ENCODE measurements around the gene SV2C. TPM values are rescaled to one million over a fixed set of nuclear protein-coding genes. Genes with fewer than 3 reads are reported as not detected.
A peak's percentile ranks its signal among the peaks of the same experiment; 100 is the strongest.
"Not testable (repeated sequence)": the region's sequence is repeated elsewhere in the genome, so short reads cannot be mapped to it uniquely, and the experiment has no call there.

Gene SV2C
- 0.33 and 0.66 TPM in 2 replicates for total RNA-seq
- long read RNA-seq, result 0 reads

- peak within 1 kb of the TSS; percentile 89 for H3K4me3 Mint-ChIP-seq
- DNase-seq (ENCODE audit: low read depth, low spot score), result peak; percentile 43
- H3K4me1 Mint-ChIP-seq, result peaks cover 17% of the 10 kb centered on the region
- H3K27ac Mint-ChIP-seq (ENCODE audit: unreplicated experiment), result peak within 1 kb of the TSS; percentile 37
- H3K36me3 Mint-ChIP-seq (ENCODE audit: low read depth), result no peaks in the 10 kb centered on the region
- peaks cover 96% of the 10 kb centered on the region for H3K27me3 Mint-ChIP-seq (ENCODE audit: low read depth)
- no peak for TF ChIP-seq CTCF (conservative IDR thresholded peaks at IDR 0.05)
- no peaks in the 10 kb centered on the region for H3K9me3 Mint-ChIP-seq
Measured at GRCh38 chr5:76082772-76083554, at the start of gene SV2C. SV2C (plus strand) TSS chr5:76083383; CDS start chr5:76131751, 48,368 bp downstream.

GRCh38 chr5:76037736-76038151 lies 45.4 kb upstream of the SV2C start:
- H3K27ac Mint-ChIP-seq (ENCODE audit: unreplicated experiment); H3K4me1 Mint-ChIP-seq; H3K36me3 Mint-ChIP-seq (ENCODE audit: low read depth); H3K4me3 Mint-ChIP-seq; H3K9me3 Mint-ChIP-seq; DNase-seq (ENCODE audit: low read depth, low spot score): not testable (repeated sequence)
- peaks cover 36% of the 10 kb centered on the region for H3K27me3 Mint-ChIP-seq (ENCODE audit: low read depth)

GRCh38 chr5:76038212-76038611 lies 45.0 kb upstream of the SV2C start:
- Mint-ChIP-seq H3K4me3 (no peak overlapping the region), H3K4me1 (peaks cover 7% of the 10 kb centered on the region), H3K36me3 (ENCODE audit: low read depth) (no peaks in the 10 kb centered on the region), H3K27ac (ENCODE audit: unreplicated experiment) (no peak overlapping the region), H3K9me3 (no peaks in the 10 kb centered on the region), H3K27me3 (ENCODE audit: low read depth) (peaks cover 40% of the 10 kb centered on the region)
- DNase-seq (ENCODE audit: low read depth, low spot score), result no peak
- no peak for TF ChIP-seq CTCF (conservative IDR thresholded peaks at IDR 0.05)

- H3K4me3 Mint-ChIP-seq, result no peak overlapping the region
- H3K27ac Mint-ChIP-seq (ENCODE audit: unreplicated experiment), result no peak overlapping the region
- peaks cover 44% of the 10 kb centered on the region for H3K27me3 Mint-ChIP-seq (ENCODE audit: low read depth)
- no peaks in the 10 kb centered on the region for H3K9me3 Mint-ChIP-seq
- H3K4me1 Mint-ChIP-seq, result peaks cover 7% of the 10 kb centered on the region
- DNase-seq (ENCODE audit: low read depth, low spot score), result no peak
- no peaks in the 10 kb centered on the region for H3K36me3 Mint-ChIP-seq (ENCODE audit: low read depth)
- TF ChIP-seq CTCF (conservative IDR thresholded peaks at IDR 0.05), result no peak
Measured at GRCh38 chr5:76040806-76041205, 42.4 kb upstream of the SV2C start.

- DNase-seq (ENCODE audit: low read depth, low spot score), result no peak
- Mint-ChIP-seq H3K27ac (ENCODE audit: unreplicated experiment) (no peak overlapping the region), H3K36me3 (ENCODE audit: low read depth) (no peaks in the 10 kb centered on the region), H3K27me3 (ENCODE audit: low read depth) (peaks cover 44% of the 10 kb centered on the region), H3K4me3 (no peak overlapping the region), H3K4me1 (peaks cover 7% of the 10 kb centered on the region), H3K9me3 (no peaks in the 10 kb centered on the region)
- TF ChIP-seq CTCF (conservative IDR thresholded peaks at IDR 0.05), result no peak
Measured at GRCh38 chr5:76041863-76042262, 41.3 kb upstream of the SV2C start.

- no peaks in the 10 kb centered on the region for H3K9me3 Mint-ChIP-seq
- H3K36me3 Mint-ChIP-seq (ENCODE audit: low read depth), result no peaks in the 10 kb centered on the region
- no peak for DNase-seq (ENCODE audit: low read depth, low spot score)
- H3K27ac Mint-ChIP-seq (ENCODE audit: unreplicated experiment), result no peak overlapping the region
- H3K27me3 Mint-ChIP-seq (ENCODE audit: low read depth), result peaks cover 24% of the 10 kb centered on the region
- no peaks in the 10 kb centered on the region for H3K4me1 Mint-ChIP-seq
- no peak for TF ChIP-seq CTCF (conservative IDR thresholded peaks at IDR 0.05)
- no peak overlapping the region for H3K4me3 Mint-ChIP-seq
Measured at GRCh38 chr5:76046741-76047140, 36.4 kb upstream of the SV2C start.
